Parathyroid adenoma (tissue), 2 donors: ENCODE data around the gene JAG2.
A peak's percentile ranks its signal among the peaks of the same experiment; 100 is the strongest.

ENCODE experiments used
- H2AFZ ChIP-seq: fragments of 300-600 bp; sonication (generic); one replicate; pipeline ENCODE4 v1.7.0; 2017; ENCODE audit warnings: antibody characterized with exemption, mild to moderate bottlenecking
- H3K27ac ChIP-seq: fragments of 300-600 bp; sonication (generic); one replicate; pipeline ENCODE4 v1.7.0; 2017
- H3K27me3 ChIP-seq: fragments of 300-600 bp; sonication (generic); one replicate; pipeline ENCODE4 v1.7.0; 2017; ENCODE audit warnings: low read length; ENCODE audit not compliant: control insufficient read depth, insufficient read depth
- H3K36me3 ChIP-seq: fragments of 300-600 bp; sonication (generic); one replicate; pipeline ENCODE4 v1.7.0; 2017; ENCODE audit warnings: low read length; ENCODE audit not compliant: control insufficient read depth, insufficient read depth
- H3K4me1 ChIP-seq: fragments of 300-600 bp; sonication (generic); one replicate; pipeline ENCODE4 v1.7.0; 2017; ENCODE audit warnings: control low read depth
- H3K4me2 ChIP-seq: fragments of 300-600 bp; sonication (generic); one replicate; pipeline ENCODE4 v1.7.0; 2017; ENCODE audit warnings: low read length
- H3K4me3 ChIP-seq: fragments of 300-600 bp; sonication (generic); one replicate; pipeline ENCODE4 v1.7.0; 2017; ENCODE audit warnings: low read depth, low read length
- H3K79me2 ChIP-seq: fragments of 300-600 bp; sonication (generic); one replicate; pipeline ENCODE4 v1.7.0; 2017; ENCODE audit warnings: control low read depth
- H3K9ac ChIP-seq: fragments of 300-600 bp; sonication (generic); one replicate; pipeline ENCODE4 v1.7.0; 2017; ENCODE audit warnings: mild to moderate bottlenecking
- H3K9me3 ChIP-seq: fragments of 300-600 bp; sonication (generic); one replicate; pipeline ENCODE4 v1.7.0; 2017; ENCODE audit warnings: low read length; ENCODE audit not compliant: control insufficient read depth
- TF ChIP-seq, protein P1 (sequence below): fragments of 300-600 bp; sonication (generic); IDR thresholded peaks from one replicate; pipeline ENCODE4 v1.7.0; 2017; ENCODE audit warnings: antibody characterized with exemption, mild to moderate bottlenecking
- donor health status: primary hyperparathyroidism.

Gene JAG2

DNA sequence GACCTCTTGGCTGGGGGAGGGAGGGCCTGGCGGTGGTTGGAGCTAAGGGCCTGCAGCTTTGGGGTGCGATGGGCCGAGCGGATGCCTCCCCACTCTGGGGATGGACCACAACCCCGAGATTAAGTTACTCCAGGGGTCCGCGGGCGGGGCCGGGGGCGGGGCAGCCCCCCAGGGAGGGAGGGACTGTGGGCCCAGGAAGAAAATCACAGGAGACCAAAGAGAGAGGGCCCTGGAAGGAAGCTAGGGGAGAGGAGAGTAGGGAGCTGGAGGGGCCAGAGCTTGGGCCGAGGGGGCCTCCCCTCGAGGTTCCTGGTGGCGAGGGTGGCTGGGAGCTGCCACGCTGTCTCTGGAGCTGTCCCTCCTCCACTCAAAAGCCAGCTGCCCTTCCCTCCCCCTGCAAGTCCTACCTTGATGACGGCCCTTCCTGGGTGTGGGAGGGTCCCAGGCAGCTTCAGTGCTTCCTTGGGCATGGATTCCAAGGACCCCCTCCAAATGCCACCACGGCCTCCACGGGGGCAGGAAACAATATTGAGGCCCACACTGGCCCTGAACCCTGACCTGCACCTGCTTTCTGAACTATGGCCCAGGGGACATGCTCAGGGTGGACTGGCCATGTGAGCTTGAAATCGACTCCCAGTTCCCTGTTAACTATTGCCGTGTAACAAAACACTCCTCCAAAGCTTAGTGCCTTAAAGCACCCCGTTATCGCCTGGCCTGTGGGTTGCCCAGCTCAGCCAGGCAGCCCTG lies 13.1 kb upstream of the JAG2 start:
- H3K36me3 ChIP-seq, result no peaks in the 10 kb centered on the region
- H3K27me3 ChIP-seq, result no peaks in the 10 kb centered on the region
- no peak overlapping the region for H3K27ac ChIP-seq
- H2AFZ ChIP-seq, result no peak overlapping the region
- H3K4me2 ChIP-seq, result no peak overlapping the region
- H3K9me3 ChIP-seq, result no peaks in the 10 kb centered on the region
- no peak overlapping the region for H3K4me3 ChIP-seq
- no peak overlapping the region for H3K9ac ChIP-seq
- H3K79me2 ChIP-seq, result no peaks in the 10 kb centered on the region
- TF ChIP-seq, protein P1, sequence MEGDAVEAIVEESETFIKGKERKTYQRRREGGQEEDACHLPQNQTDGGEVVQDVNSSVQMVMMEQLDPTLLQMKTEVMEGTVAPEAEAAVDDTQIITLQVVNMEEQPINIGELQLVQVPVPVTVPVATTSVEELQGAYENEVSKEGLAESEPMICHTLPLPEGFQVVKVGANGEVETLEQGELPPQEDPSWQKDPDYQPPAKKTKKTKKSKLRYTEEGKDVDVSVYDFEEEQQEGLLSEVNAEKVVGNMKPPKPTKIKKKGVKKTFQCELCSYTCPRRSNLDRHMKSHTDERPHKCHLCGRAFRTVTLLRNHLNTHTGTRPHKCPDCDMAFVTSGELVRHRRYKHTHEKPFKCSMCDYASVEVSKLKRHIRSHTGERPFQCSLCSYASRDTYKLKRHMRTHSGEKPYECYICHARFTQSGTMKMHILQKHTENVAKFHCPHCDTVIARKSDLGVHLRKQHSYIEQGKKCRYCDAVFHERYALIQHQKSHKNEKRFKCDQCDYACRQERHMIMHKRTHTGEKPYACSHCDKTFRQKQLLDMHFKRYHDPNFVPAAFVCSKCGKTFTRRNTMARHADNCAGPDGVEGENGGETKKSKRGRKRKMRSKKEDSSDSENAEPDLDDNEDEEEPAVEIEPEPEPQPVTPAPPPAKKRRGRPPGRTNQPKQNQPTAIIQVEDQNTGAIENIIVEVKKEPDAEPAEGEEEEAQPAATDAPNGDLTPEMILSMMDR, result no peak
- H3K4me1 ChIP-seq, result peaks cover 7% of the 10 kb centered on the region

DNA sequence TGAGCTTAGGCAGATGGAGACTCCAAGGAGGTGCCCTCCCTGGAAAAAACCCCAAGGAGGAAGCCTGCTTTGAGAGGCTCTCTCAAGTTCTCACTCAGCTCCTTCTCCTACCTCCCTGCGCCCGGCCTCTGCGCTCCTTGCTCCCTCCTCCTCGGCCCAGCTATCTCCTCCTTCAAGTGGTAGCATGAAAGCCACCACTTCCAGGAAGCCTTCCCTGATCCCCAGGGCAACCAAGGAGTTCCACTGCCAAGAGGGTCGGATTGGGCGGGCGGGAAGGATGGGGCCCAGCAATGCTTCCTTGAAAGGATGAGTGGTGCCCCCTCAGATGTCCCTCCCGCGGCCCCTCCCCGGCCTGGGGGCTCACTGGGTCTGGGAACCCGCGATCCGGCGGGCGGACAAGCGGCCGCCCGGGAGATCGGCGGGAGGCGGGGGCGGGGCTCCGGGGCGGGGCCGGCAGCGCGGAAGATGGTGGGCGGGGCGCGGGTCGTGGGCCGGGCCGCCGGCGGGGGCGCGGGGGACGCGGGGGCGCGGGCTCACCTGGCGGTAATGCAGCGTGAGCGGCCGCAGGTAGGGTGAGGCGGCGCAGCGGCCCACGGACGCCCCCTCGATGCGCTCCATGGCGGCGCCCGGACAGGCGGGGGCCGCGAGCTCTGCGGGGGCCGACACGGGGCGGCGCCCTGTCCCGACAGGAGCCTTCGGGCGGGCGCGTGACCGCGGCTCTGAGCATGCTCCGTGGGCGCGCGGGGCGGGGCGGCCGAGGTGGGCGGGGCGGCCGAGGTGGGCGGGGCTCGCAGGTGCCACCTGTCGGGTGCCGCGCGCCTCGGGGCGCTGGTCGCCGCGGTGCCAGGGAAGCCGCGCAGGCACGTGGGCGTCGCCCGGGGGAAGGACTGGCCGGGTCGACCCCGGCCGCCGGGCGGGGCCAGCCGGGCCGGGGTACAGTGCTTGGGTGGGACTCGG lies 12.3 kb upstream of the JAG2 start, which contains the start of gene NUDT14:
Gene NUDT14, minus strand, starts transcription at position 721 of the 957 bp plus-strand sequence. Its CDS starts 103 bp downstream, at position 618.
- H3K79me2 ChIP-seq, result no peaks in the 10 kb centered on the region
- TF ChIP-seq, protein P1, result no peak
- peak within 1 kb of the TSS; percentile 48 for H3K4me3 ChIP-seq
- H3K9ac ChIP-seq, result no peak within 1 kb of the TSS
- H3K4me1 ChIP-seq, result peaks cover 7% of the 10 kb centered on the region
- H3K4me2 ChIP-seq, result peak within 1 kb of the TSS; percentile 67
- no peaks in the 10 kb centered on the region for H3K27me3 ChIP-seq
- H3K36me3 ChIP-seq, result no peaks in the 10 kb centered on the region
- peak within 1 kb of the TSS; percentile 81 for H2AFZ ChIP-seq
- no peak within 1 kb of the TSS for H3K27ac ChIP-seq
- no peaks in the 10 kb centered on the region for H3K9me3 ChIP-seq

- H3K79me2 ChIP-seq, result no peaks in the 10 kb centered on the region
- no peaks in the 10 kb centered on the region for H3K9me3 ChIP-seq
- no peaks in the 10 kb centered on the region for H3K36me3 ChIP-seq
- H3K4me2 ChIP-seq, result no peak overlapping the region
- no peaks in the 10 kb centered on the region for H3K27me3 ChIP-seq
- TF ChIP-seq, protein P1, result no peak
- peaks cover 7% of the 10 kb centered on the region for H3K4me1 ChIP-seq
- H3K4me3 ChIP-seq, result no peak overlapping the region
- H2AFZ ChIP-seq, result no peak overlapping the region
- no peak overlapping the region for H3K9ac ChIP-seq
- H3K27ac ChIP-seq, result no peak overlapping the region
Observed at GRCh38 chr14:105179191-105179590, 10.6 kb upstream of the JAG2 start.

DNA sequence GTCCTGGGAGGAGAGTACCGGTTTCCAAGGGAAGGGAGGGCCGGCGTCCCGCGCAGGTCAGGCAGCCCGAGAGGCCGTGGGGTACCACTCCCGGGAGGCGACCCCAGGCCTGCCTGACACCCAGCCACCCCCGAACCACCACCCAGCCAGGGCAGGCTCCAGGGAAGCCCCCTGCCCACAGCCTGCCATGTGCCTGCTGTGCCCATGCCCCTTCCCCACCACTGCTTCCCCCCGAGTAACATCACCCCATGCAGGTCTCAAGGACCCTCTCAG lies 10.2 kb upstream of the JAG2 start:
- TF ChIP-seq, protein P1, result no peak
- Histone ChIP-seq H2AFZ (no peak overlapping the region), H3K36me3 (no peaks in the 10 kb centered on the region), H3K27ac (no peak overlapping the region), H3K9ac (no peak overlapping the region), H3K4me2 (no peak overlapping the region), H3K9me3 (no peaks in the 10 kb centered on the region), H3K79me2 (no peaks in the 10 kb centered on the region), H3K4me1 (peaks cover 7% of the 10 kb centered on the region), H3K27me3 (no peaks in the 10 kb centered on the region), H3K4me3 (no peak overlapping the region)
